MM.1S (cell line): ENCODE results near the gene ZNF785.

Experiments
- DNase-seq: peaks from one replicate; pipeline ENCODE4 v3.0.0-alpha.2; 2015
- H2AFZ ChIP-seq: fragments of 300-600 bp; sonication (generic); 2 replicates; pipeline ENCODE4 v1.6.0; 2016; ENCODE audit warnings: antibody characterized with exemption, low read length
- H3F3A ChIP-seq: fragments of 300-600 bp; sonication (generic); 2 replicates; pipeline ENCODE4 v1.6.1; 2016; ENCODE audit warnings: mild to moderate bottlenecking, antibody characterized with exemption, low read length, moderate library complexity, mixed read lengths; ENCODE audit not compliant: insufficient read depth
- H3K27ac ChIP-seq: fragments of 300-600 bp; sonication (generic); 2 replicates; pipeline ENCODE4 v1.5.1; 2016; ENCODE audit warnings: mild to moderate bottlenecking, low read length
- H3K27me3 ChIP-seq: fragments of 300-600 bp; sonication (generic); replicated peaks from 2 replicates; pipeline ENCODE4 v1.6.0; 2016; ENCODE audit warnings: low read length; ENCODE audit not compliant: insufficient read depth
- H3K36me3 ChIP-seq: fragments of 300-600 bp; sonication (generic); replicated peaks from 2 replicates; pipeline ENCODE4 v1.6.1; 2016; ENCODE audit warnings: mild to moderate bottlenecking, low read length, mixed read lengths; ENCODE audit not compliant: insufficient read depth
- H3K4me1 ChIP-seq: fragments of 300-600 bp; sonication (generic); 2 replicates; pipeline ENCODE4 v1.6.1; 2016; ENCODE audit warnings: low read length, mixed read lengths
- H3K4me2 ChIP-seq: fragments of 300-600 bp; sonication (generic); 2 replicates; pipeline ENCODE4 v1.6.0; 2016; ENCODE audit warnings: low read depth, low read length
- H3K4me3 ChIP-seq: fragments of 300-600 bp; sonication (generic); 2 replicates; pipeline ENCODE4 v1.5.1; 2016; ENCODE audit warnings: low read length, mixed read lengths
- H3K79me2 ChIP-seq: fragments of 300-600 bp; sonication (generic); 2 replicates; pipeline ENCODE4 v1.6.1; 2016; ENCODE audit warnings: mixed run types, low read length, mixed read lengths
- H3K9ac ChIP-seq: fragments of 300-600 bp; sonication (generic); 2 replicates; pipeline ENCODE4 v1.6.1; 2016; ENCODE audit warnings: low read length, mixed read lengths
- H3K9me2 ChIP-seq: fragments of 300-600 bp; sonication (generic); replicated peaks from 2 replicates; pipeline ENCODE4 v1.6.1; 2016; ENCODE audit warnings: mild to moderate bottlenecking, low read length, mixed read lengths; ENCODE audit not compliant: insufficient read depth
- H3K9me3 ChIP-seq: fragments of 300-600 bp; sonication (generic); replicated peaks from 2 replicates; pipeline ENCODE4 v1.6.1; 2016; ENCODE audit warnings: mild to moderate bottlenecking, low read length, mixed read lengths; ENCODE audit not compliant: insufficient read depth
- H4K20me1 ChIP-seq: fragments of 300-600 bp; sonication (generic); 2 replicates; pipeline ENCODE4 v1.6.1; 2016; ENCODE audit warnings: mild to moderate bottlenecking, low read length, moderate library complexity, mixed read lengths; ENCODE audit not compliant: insufficient read depth
- EZH2 ChIP-seq: fragments of 300-600 bp; sonication (generic); optimal IDR thresholded peaks from 2 replicates; pipeline ENCODE3; 2017; ENCODE audit warnings: low read depth, mild to moderate bottlenecking, antibody characterized with exemption, low read length, mixed read lengths
- EZH2phosphoT487 ChIP-seq: fragments of 300-600 bp; sonication (generic); IDR thresholded peaks from 2 replicates; pipeline ENCODE4 v1.6.1; 2018; ENCODE audit warnings: antibody characterized with exemption, low read length
- TF ChIP-seq, protein P1 (sequence below): fragments of 300-600 bp; sonication (generic); IDR thresholded peaks from 2 replicates; pipeline ENCODE4 v1.5.1; 2016; ENCODE audit warnings: antibody characterized with exemption, low read length, mixed read lengths

ZNF785 gene

DNA sequence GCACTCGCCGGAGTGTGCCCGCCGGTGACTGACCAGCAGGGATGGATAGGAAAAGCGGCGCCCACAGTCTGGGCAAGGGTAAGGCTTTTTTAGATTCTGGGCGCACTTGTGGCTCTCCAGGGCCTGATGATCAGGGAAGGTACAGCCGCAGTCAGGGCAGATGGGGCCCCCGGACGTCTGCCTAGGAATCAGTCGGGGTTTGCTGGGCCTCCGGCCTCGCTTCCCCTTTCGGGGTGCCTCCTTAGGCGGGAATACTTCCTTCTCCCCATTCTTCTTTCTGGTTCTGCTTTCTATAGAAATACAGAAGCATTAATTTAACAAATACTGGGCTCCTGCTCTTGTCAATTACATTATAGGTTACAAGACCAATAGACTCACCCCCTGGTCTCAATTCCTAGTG lies 19.7 kb upstream of the ZNF785 start:
- no peak for DNase-seq
- H3K9ac ChIP-seq, result no peak overlapping the region
- no peak overlapping the region for H3K4me3 ChIP-seq
- no peak overlapping the region for H3K4me2 ChIP-seq
- H2AFZ ChIP-seq, result no peak overlapping the region
- TF ChIP-seq, protein P1, sequence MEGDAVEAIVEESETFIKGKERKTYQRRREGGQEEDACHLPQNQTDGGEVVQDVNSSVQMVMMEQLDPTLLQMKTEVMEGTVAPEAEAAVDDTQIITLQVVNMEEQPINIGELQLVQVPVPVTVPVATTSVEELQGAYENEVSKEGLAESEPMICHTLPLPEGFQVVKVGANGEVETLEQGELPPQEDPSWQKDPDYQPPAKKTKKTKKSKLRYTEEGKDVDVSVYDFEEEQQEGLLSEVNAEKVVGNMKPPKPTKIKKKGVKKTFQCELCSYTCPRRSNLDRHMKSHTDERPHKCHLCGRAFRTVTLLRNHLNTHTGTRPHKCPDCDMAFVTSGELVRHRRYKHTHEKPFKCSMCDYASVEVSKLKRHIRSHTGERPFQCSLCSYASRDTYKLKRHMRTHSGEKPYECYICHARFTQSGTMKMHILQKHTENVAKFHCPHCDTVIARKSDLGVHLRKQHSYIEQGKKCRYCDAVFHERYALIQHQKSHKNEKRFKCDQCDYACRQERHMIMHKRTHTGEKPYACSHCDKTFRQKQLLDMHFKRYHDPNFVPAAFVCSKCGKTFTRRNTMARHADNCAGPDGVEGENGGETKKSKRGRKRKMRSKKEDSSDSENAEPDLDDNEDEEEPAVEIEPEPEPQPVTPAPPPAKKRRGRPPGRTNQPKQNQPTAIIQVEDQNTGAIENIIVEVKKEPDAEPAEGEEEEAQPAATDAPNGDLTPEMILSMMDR, result no peak
- no peak for TF ChIP-seq EZH2
- TF ChIP-seq EZH2phosphoT487, result no peak
- H3F3A ChIP-seq, result no peaks in the 10 kb centered on the region
- no peaks in the 10 kb centered on the region for H3K9me3 ChIP-seq
- H3K36me3 ChIP-seq, result no peaks in the 10 kb centered on the region
- H4K20me1 ChIP-seq, result no peaks in the 10 kb centered on the region
- H3K27me3 ChIP-seq, result no peaks in the 10 kb centered on the region
- H3K4me1 ChIP-seq, result peaks cover 3% of the 10 kb centered on the region; the same call in 1 of the 2 replicates
- no peak overlapping the region for H3K27ac ChIP-seq
- peaks cover 8% of the 10 kb centered on the region for H3K79me2 ChIP-seq
- H3K9me2 ChIP-seq, result no peaks in the 10 kb centered on the region

DNA sequence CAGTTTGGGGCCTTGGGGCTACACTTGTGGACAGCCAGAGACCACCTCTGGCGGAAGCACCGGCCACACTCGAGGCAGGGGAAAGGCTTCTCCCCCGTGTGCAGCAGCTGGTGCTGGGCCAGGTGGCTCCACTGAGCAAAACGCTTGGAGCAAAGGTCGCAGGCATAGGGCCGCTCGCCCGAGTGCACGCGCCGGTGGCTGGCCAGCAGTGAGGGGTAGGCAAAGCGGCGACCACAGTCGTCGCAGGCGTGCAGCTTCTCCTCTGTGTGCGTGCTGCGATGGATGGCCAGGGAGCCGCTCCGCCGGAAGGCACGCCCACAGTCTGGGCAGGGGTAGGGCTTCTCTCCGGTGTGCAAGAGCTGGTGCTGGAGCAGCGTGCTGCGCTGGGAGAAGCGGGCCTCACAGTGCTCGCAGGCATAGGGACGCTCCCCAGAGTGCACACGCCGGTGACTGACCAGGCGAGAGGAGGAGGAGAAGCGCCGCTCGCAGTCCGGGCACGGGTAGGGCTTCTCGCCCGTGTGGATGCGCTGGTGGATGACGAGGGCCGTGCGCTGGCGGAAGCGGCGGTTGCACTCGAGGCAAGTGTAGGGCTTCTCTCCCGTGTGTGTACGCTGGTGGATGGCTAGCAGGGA lies 18.9 kb upstream of the ZNF785 start:
- no peak for TF ChIP-seq EZH2phosphoT487
- TF ChIP-seq, protein P1, result no peak
- no peak for DNase-seq
- no peaks in the 10 kb centered on the region for H3F3A ChIP-seq
- H3K27me3 ChIP-seq, result no peaks in the 10 kb centered on the region
- H3K9me2 ChIP-seq, result no peaks in the 10 kb centered on the region
- H3K9me3 ChIP-seq, result no peaks in the 10 kb centered on the region
- no peak overlapping the region for H3K27ac ChIP-seq
- H3K4me3 ChIP-seq, result no peak overlapping the region
- no peak overlapping the region for H2AFZ ChIP-seq
- H3K9ac ChIP-seq, result no peak overlapping the region
- no peak overlapping the region for H3K4me2 ChIP-seq
- H4K20me1 ChIP-seq, result no peaks in the 10 kb centered on the region
- H3K36me3 ChIP-seq, result no peaks in the 10 kb centered on the region
- peaks cover 3% of the 10 kb centered on the region; the same call in 1 of the 2 replicates for H3K4me1 ChIP-seq
- peaks cover 3% of the 10 kb centered on the region for H3K79me2 ChIP-seq

DNA sequence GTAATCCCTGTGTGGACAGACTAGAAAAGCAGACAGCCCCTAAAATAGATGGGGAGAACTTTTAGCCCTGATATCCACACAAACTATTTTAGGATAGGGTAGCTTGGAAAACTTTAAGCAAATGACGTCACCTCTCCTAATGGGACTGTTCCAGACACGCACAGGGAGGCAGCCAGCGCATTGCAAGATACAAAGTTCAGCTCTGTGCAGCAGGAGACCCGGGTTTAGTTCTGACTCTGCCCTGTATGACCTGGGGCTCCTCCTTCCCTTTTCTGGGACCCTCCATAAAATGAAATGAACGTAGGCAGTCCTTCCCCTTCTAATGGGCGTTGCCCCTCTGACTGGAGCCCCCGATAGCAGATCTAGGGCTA lies 18.4 kb upstream of the ZNF785 start:
- no peaks in the 10 kb centered on the region for H3K36me3 ChIP-seq
- H3K9me3 ChIP-seq, result no peaks in the 10 kb centered on the region

More for the DNA sequence above, 18.4 kb upstream of the ZNF785 start:
- Histone ChIP-seq H3K27me3 (no peaks in the 10 kb centered on the region), H2AFZ (no peak overlapping the region), H3K79me2 (no peaks in the 10 kb centered on the region), H3K4me3 (no peak overlapping the region), H3K9me2 (no peaks in the 10 kb centered on the region), H3K4me1 (no peaks in the 10 kb centered on the region), H3K27ac (no peak overlapping the region), H3K4me2 (no peak overlapping the region), H3F3A (no peaks in the 10 kb centered on the region), H3K9ac (no peak overlapping the region), H4K20me1 (no peaks in the 10 kb centered on the region)
- TF ChIP-seq EZH2phosphoT487 (no peak), EZH2 (no peak)
- TF ChIP-seq, protein P1, result no peak
- no peak for DNase-seq
